PC-9 (cell line): ENCODE results near the gene CITED1. TPM values are rescaled to one million over a fixed set of nuclear protein-coding genes. Genes with fewer than 3 reads are reported as not detected.
A peak's percentile ranks its signal among the peaks of the same experiment; 100 is the strongest.

ENCODE experiments used
- BruUV-seq: library from RNA; stranded (reverse); fragments of 400-500 nt; replicated peaks from 2 replicates; lab custom pipeline; 2021; lab: Mats Ljungman, UMichigan
- CTCF ChIA-PET: fragments of 300-600 bp; sonication (Branson Sonifier 250); formaldehyde crosslinking; loops from one replicate; lab custom pipeline; 2022; ENCODE audit warnings: antibody characterized with exemption; lab: Charles Lee
- POLR2A ChIA-PET: fragments of 300-600 bp; sonication (Branson Sonifier 250); formaldehyde crosslinking; loops from one replicate; lab custom pipeline; 2022; ENCODE audit warnings: antibody characterized with exemption; ENCODE audit not compliant: unreplicated experiment; lab: Charles Lee
- DNase-seq, 2 experiments: peaks; one replicate each; pipeline versions ENCODE4 v3.0.0 to v3.0.0-alpha.2; 2015 to 2022; ENCODE audit warnings: mixed read lengths in 1 of 2
- H2AFZ ChIP-seq: fragments of 200-600 bp; sonication (generic); 2 replicates; pipeline ENCODE4 v1.8.1; 2017; ENCODE audit warnings: antibody characterized with exemption
- H3F3A ChIP-seq: fragments of 200-600 bp; sonication (generic); 2 replicates; pipeline ENCODE4 v1.8.1; 2017; ENCODE audit warnings: antibody characterized with exemption, mild to moderate bottlenecking, low read depth; ENCODE audit not compliant: insufficient read depth
- H3K27ac ChIP-seq: fragments of 200-600 bp; sonication (generic); 2 replicates; pipeline ENCODE4 v1.6.1; 2016; ENCODE audit warnings: mixed run types
- H3K27me3 ChIP-seq: fragments of 200-600 bp; sonication (generic); 2 replicates; pipeline ENCODE4 v1.6.1; 2016; ENCODE audit warnings: low read depth, mixed run types; ENCODE audit not compliant: insufficient read depth
- H3K36me3 ChIP-seq: fragments of 200-600 bp; sonication (generic); 2 replicates; pipeline ENCODE4 v1.6.1; 2016; ENCODE audit warnings: low read depth, mixed run types
- H3K4me1 ChIP-seq: fragments of 200-600 bp; sonication (generic); replicated peaks from 2 replicates; pipeline ENCODE4 v1.6.1; 2016; ENCODE audit warnings: mixed run types; ENCODE audit not compliant: insufficient read depth
- H3K4me2 ChIP-seq: fragments of 200-600 bp; sonication (generic); 2 replicates; pipeline ENCODE4 v1.6.1; 2017; ENCODE audit warnings: mixed run types
- H3K4me3 ChIP-seq: fragments of 200-600 bp; sonication (generic); 2 replicates; pipeline ENCODE4 v1.6.1; 2016; ENCODE audit warnings: mixed run types
- H3K79me2 ChIP-seq: fragments of 200-600 bp; sonication (generic); 2 replicates; pipeline ENCODE4 v1.6.1; 2017; ENCODE audit warnings: low read depth, mixed run types
- H3K9me2 ChIP-seq: fragments of 200-600 bp; sonication (generic); 2 replicates; pipeline ENCODE4 v1.8.1; 2017; ENCODE audit warnings: mild to moderate bottlenecking; ENCODE audit not compliant: insufficient read depth
- H3K9me3 ChIP-seq: fragments of 200-600 bp; sonication (generic); 2 replicates; pipeline ENCODE4 v1.8.1; 2016; ENCODE audit warnings: low read depth; ENCODE audit not compliant: insufficient read depth
- H4K20me1 ChIP-seq: fragments of 200-600 bp; sonication (generic); 2 replicates; pipeline ENCODE4 v1.8.1; 2017; ENCODE audit not compliant: insufficient read depth
- EZH2 ChIP-seq: fragments of 200-600 bp; sonication (generic); IDR thresholded peaks from 2 replicates; pipeline ENCODE4 v1.8.0; 2017; ENCODE audit warnings: antibody characterized with exemption, low read depth
- intact Hi-C: fragments of 100-400 bp; cut with micrococcal nuclease; formaldehyde crosslinking; loops from one replicate; pipeline ENCODE4 v1.10.0; 2022; ENCODE audit not compliant: unreplicated experiment
- total RNA-seq: library from RNA; stranded (reverse); gene quantifications from 2 replicates; pipeline ENCODE4 v1.2.3, GENCODE V29; 2021
- TF ChIP-seq, protein P1 (sequence below): fragments of 200-600 bp; sonication (generic); conservative IDR thresholded peaks from 2 replicates; pipeline ENCODE4 v1.6.1; 2017; ENCODE audit warnings: mixed run types, antibody characterized with exemption, mild to moderate bottlenecking, moderate library complexity

The CITED1 gene
- total RNA-seq, 1 experiment from 2014 or later = not detected

DNA sequence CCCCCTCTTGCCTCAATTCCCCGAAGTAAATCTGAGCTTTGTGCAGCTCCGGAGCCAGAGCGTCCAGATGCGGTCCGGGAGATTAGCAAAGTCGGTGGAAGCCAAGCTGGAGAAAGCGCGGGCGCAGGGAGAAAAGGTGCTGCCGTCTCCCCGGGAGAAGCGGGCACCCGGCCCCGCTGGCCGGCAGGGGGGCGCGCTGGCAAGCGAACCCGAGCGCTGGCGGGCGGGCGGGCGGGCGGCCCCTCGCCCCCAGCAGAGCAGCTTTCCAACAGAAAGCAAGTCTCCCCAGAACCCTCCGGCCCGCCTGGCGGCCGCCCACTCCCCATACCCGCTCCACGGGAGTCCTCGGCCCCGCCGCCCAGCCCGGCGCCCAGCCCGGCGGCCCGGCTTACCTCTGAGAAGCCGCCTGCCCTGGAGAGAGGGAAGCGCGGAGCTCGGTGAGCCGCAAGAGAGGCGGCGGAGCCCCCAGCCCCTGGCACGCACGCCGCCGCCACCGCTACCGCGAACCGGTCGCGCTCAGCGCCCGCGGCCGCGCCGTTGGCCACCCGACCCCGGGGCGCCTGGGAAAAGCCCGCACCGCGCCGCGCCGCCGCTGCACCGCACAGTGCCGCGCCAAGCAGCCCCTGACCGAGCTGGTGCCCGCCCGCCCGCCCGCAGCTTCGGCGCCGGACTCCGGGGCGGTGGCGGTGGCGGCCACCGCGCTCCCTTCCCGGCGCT lies 529 bp upstream of the CITED1 start:
- Histone ChIP-seq H3F3A (no peaks in the 10 kb centered on the region), H3K27me3 (peaks cover 32% of the 10 kb centered on the region; the same call in 1 of the 2 replicates), H2AFZ (0 out of 2 replicates have a peak overlapping the region, but pooled peaks have one; percentile 64), H3K79me2 (no peaks in the 10 kb centered on the region), H3K4me2 (peak overlapping the region; percentile 87), H3K36me3 (no peaks in the 10 kb centered on the region), H3K9me3 (no peaks in the 10 kb centered on the region), H4K20me1 (no peaks in the 10 kb centered on the region), H3K27ac (no peak overlapping the region), H3K9me2 (no peaks in the 10 kb centered on the region), H3K4me3 (peak overlapping the region; percentile 61; the same call in 1 of the 2 replicates), H3K4me1 (no peaks in the 10 kb centered on the region)
- ChIA-PET POLR2A (no interaction called here), CTCF (interaction anchor here (0.7 kb wide), 2 partner anchors 10 to 950 kb away, joined by 9 to 13 read pairs; no protein-coding TSS in a partner anchor)
- 0 out of 2 replicates have a peak, but pooled peaks have one; percentile 32 for TF ChIP-seq EZH2
- TF ChIP-seq, protein P1, sequence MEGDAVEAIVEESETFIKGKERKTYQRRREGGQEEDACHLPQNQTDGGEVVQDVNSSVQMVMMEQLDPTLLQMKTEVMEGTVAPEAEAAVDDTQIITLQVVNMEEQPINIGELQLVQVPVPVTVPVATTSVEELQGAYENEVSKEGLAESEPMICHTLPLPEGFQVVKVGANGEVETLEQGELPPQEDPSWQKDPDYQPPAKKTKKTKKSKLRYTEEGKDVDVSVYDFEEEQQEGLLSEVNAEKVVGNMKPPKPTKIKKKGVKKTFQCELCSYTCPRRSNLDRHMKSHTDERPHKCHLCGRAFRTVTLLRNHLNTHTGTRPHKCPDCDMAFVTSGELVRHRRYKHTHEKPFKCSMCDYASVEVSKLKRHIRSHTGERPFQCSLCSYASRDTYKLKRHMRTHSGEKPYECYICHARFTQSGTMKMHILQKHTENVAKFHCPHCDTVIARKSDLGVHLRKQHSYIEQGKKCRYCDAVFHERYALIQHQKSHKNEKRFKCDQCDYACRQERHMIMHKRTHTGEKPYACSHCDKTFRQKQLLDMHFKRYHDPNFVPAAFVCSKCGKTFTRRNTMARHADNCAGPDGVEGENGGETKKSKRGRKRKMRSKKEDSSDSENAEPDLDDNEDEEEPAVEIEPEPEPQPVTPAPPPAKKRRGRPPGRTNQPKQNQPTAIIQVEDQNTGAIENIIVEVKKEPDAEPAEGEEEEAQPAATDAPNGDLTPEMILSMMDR = no peak
- no peak for DNase-seq
- no TSS peak for BruUV-seq
- intact Hi-C loops = no loop called here

DNA sequence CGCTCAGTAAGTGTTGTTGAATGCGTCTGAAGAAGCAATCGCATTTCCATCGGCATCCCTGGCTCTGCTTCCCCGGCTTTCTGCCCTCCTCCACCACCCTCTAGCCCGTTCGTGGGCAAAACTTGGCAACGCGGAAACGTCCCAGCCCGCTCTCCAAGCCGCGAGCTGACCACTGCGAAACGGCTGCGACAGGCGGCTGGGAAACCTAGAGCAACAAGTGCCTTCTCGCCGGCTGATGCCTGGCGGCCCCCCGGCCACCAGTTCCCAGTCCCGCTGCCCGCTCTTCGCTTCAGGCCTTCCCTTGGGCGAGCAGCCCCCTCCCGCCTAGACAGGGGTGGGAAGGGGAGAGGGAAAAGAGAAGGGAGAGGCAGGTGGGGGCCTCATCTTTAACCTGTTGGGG lies 837 bp downstream of the CITED1 start:
- Histone ChIP-seq H3K9me2 (no peaks in the 10 kb centered on the region), H3K27me3 (peaks cover 32% of the 10 kb centered on the region; the same call in 1 of the 2 replicates), H3K9me3 (no peaks in the 10 kb centered on the region), H3K79me2 (no peaks in the 10 kb centered on the region), H3K4me2 (no peak overlapping the region), H3K4me1 (no peaks in the 10 kb centered on the region), H2AFZ (no peak overlapping the region), H3K4me3 (no peak overlapping the region), H3K27ac (no peak overlapping the region), H3F3A (no peaks in the 10 kb centered on the region), H4K20me1 (no peaks in the 10 kb centered on the region), H3K36me3 (no peaks in the 10 kb centered on the region)
- intact Hi-C loops = no loop called here
- DNase-seq = no peak
- ChIA-PET POLR2A (no interaction called here), CTCF (no interaction called here)
- no TSS peak for BruUV-seq
- TF ChIP-seq, protein P1 = no peak
- TF ChIP-seq EZH2 = no peak

DNA sequence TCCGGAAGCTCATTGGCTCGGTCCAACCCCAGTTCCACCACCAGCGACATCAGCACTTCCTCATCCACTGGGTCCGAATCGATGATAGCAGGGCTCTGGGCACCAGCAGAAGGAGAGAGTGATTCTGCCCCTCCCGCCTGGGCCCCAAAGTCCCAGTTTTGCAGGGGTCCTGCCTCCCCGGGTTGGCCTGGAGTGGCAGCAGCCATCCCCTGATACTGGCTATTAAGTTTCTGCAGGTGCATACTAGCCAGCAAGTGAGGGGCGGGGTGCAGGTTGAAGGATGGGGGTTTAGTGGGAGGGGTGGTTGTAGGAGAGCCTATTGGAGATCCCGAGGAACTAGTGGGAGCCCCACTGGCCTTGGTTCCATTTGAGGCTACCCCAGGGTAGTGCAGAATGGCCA lies 3.9 kb downstream of the CITED1 start:
- H3K9me3 ChIP-seq = no peaks in the 10 kb centered on the region
- no peak overlapping the region for H3K4me3 ChIP-seq
- TF ChIP-seq, protein P1 = no peak
- TF ChIP-seq EZH2 = no peak
- no peaks in the 10 kb centered on the region for H3K4me1 ChIP-seq
- no peak overlapping the region for H3K4me2 ChIP-seq
- ChIA-PET CTCF (no interaction called here), POLR2A (no interaction called here)
- H3K79me2 ChIP-seq = no peaks in the 10 kb centered on the region
- no peak for DNase-seq
- no peak overlapping the region for H3K27ac ChIP-seq
- peaks cover 17% of the 10 kb centered on the region; the same call in 1 of the 2 replicates for H3K27me3 ChIP-seq
- no peaks in the 10 kb centered on the region for H4K20me1 ChIP-seq
- H3K36me3 ChIP-seq = no peaks in the 10 kb centered on the region
- BruUV-seq = no TSS peak
- no peak overlapping the region for H2AFZ ChIP-seq
- H3F3A ChIP-seq = no peaks in the 10 kb centered on the region
- H3K9me2 ChIP-seq = no peaks in the 10 kb centered on the region
- intact Hi-C loops = no loop called here
